Urothelium cell line (cell line): ENCODE measurements around the gene ZNF497.
"Not testable (repeated sequence)": the region's sequence is repeated elsewhere in the genome, so short reads cannot be mapped to it uniquely, and the experiment has no call there.

ENCODE experiments used
- DNase-seq: peaks from one replicate; pipeline ENCODE4 v3.0.0; 2011; ENCODE audit warnings: low spot score, mixed read lengths
- FAIRE-seq: peaks from 2 replicates; lab custom pipeline; 2011; peaks lifted over from hg19 to GRCh38; lab: Jason Lieb, UNC

ZNF497 gene

GRCh38 chr19:58362272-58362994, at the start of gene ZNF497:
TSS of gene ZNF497 (minus strand) at chr19:58362751. CDS start at chr19:58357635, 5,116 bp downstream.
- FAIRE-seq = peak; percentile 89
- DNase-seq = peak; percentile 98

GRCh38 chr19:58409010-58409790, 46.6 kb upstream of the ZNF497 start:
- FAIRE-seq (no peak), DNase-seq (no peak)

GRCh38 chr19:58408152-58409009, 45.8 kb upstream of the ZNF497 start, which contains the start of gene ZNF584:
TSS of gene ZNF584 (plus strand) at chr19:58408649. CDS start at chr19:58409148, 499 bp downstream.
- FAIRE-seq (no peak), DNase-seq (peak; percentile 85)

- FAIRE-seq = no peak
- no peak for DNase-seq
These were observed 45.2 kb upstream of the ZNF497 start for GRCh38 chr19:58407658-58408151.

GRCh38 chr19:58406818-58407657, 44.5 kb upstream of the ZNF497 start:
- no peak for FAIRE-seq
- DNase-seq = no peak

- FAIRE-seq, DNase-seq: not testable (repeated sequence)
These were observed 41.4 kb upstream of the ZNF497 start for GRCh38 chr19:58403920-58404478.

- FAIRE-seq (no peak), DNase-seq (no peak)
These were observed 39.4 kb upstream of the ZNF497 start for GRCh38 chr19:58401840-58402421.

GRCh38 chr19:58400916-58401839, 38.6 kb upstream of the ZNF497 start:
- FAIRE-seq (peak; percentile 37), DNase-seq (peak; percentile 95)

GRCh38 chr19:58400316-58400915, 37.9 kb upstream of the ZNF497 start:
- no peak for FAIRE-seq
- DNase-seq = no peak

GRCh38 chr19:58399903-58400302, 37.4 kb upstream of the ZNF497 start:
- DNase-seq (no peak), FAIRE-seq (no peak)

- FAIRE-seq = no peak
- DNase-seq = no peak
These were observed 36.0 kb upstream of the ZNF497 start for GRCh38 chr19:58398545-58398944.

- no peak for FAIRE-seq
- DNase-seq = no peak
These were observed 35.5 kb upstream of the ZNF497 start for GRCh38 chr19:58398087-58398486.

- FAIRE-seq (no peak), DNase-seq (no peak)
These were observed 35.0 kb upstream of the ZNF497 start for GRCh38 chr19:58397533-58398037.

- FAIRE-seq (no peak), DNase-seq (no peak)
These were observed 34.4 kb upstream of the ZNF497 start for GRCh38 chr19:58396691-58397532.

GRCh38 chr19:58395979-58396627, 33.6 kb upstream of the ZNF497 start:
- DNase-seq (no peak), FAIRE-seq (no peak)
